ENCODE data around the gene IKZF5.

The IKZF5 gene

GRCh38 chr10:123016228-123016627 is 7.6 kb upstream of the IKZF5 start:
- no peak for DNase-seq (ENCODE audit: low read depth)

- DNase-seq (ENCODE audit: low read depth), result no peak
Observed at GRCh38 chr10:123014772-123015171, 6.2 kb upstream of the IKZF5 start.

GRCh38 chr10:123013456-123014419 is 5.1 kb upstream of the IKZF5 start:
- no peak for DNase-seq (ENCODE audit: low read depth)

- no peak for DNase-seq (ENCODE audit: low read depth)
Observed at GRCh38 chr10:123011987-123012386, 3.4 kb upstream of the IKZF5 start.

GRCh38 chr10:123009105-123009820 is 668 bp upstream of the IKZF5 start:
- no peak for DNase-seq (ENCODE audit: low read depth)

- DNase-seq (ENCODE audit: low read depth), result peak; percentile 17
Observed at GRCh38 chr10:123007558-123008354, 839 bp downstream of the IKZF5 start.

- no peak for DNase-seq (ENCODE audit: low read depth)
Observed at GRCh38 chr10:123004298-123004697, 4.3 kb downstream of the IKZF5 start.

- DNase-seq (ENCODE audit: low read depth), result no peak
Observed at GRCh38 chr10:123001370-123001769, 7.2 kb downstream of the IKZF5 start.

- no peak for DNase-seq (ENCODE audit: low read depth)
Observed at GRCh38 chr10:123000155-123000554, 8.4 kb downstream of the IKZF5 start.

GRCh38 chr10:122999347-122999746 is 9.2 kb downstream of the IKZF5 start:
- DNase-seq (ENCODE audit: low read depth), result no peak

GRCh38 chr10:122998934-122999333 is 9.7 kb downstream of the IKZF5 start:
- no peak for DNase-seq (ENCODE audit: low read depth)

- no peak for DNase-seq (ENCODE audit: low read depth)
Observed at GRCh38 chr10:122998360-122998917, 10.2 kb downstream of the IKZF5 start.

GRCh38 chr10:122997864-122998263 is 10.7 kb downstream of the IKZF5 start:
- no peak for DNase-seq (ENCODE audit: low read depth)

GRCh38 chr10:122995936-122996335 is 12.7 kb downstream of the IKZF5 start:
- no peak for DNase-seq (ENCODE audit: low read depth)

GRCh38 chr10:122993797-122994336 is 14.7 kb downstream of the IKZF5 start:
- no peak for DNase-seq (ENCODE audit: low read depth)

GRCh38 chr10:122992031-122992585 is 16.5 kb downstream of the IKZF5 start:
- no peak for DNase-seq (ENCODE audit: low read depth)

- DNase-seq (ENCODE audit: low read depth), result no peak
Observed at GRCh38 chr10:122990278-122990677, 18.3 kb downstream of the IKZF5 start.

- DNase-seq (ENCODE audit: low read depth), result no peak
Observed at GRCh38 chr10:122988501-122988900, 20.1 kb downstream of the IKZF5 start.

GRCh38 chr10:122986335-122986734 is 22.3 kb downstream of the IKZF5 start:
- DNase-seq (ENCODE audit: low read depth), result no peak

GRCh38 chr10:122984708-122985107 is 23.9 kb downstream of the IKZF5 start:
- no peak for DNase-seq (ENCODE audit: low read depth)

GRCh38 chr10:122983898-122984297 is 24.7 kb downstream of the IKZF5 start:
- no peak for DNase-seq (ENCODE audit: low read depth)
